GM12878 (cell line): Measurements from ENCODE around the gene ATP2C2. TPM values are rescaled to one million over a fixed set of nuclear protein-coding genes. Genes with fewer than 3 reads are reported as not detected.

Experiments used
- ATAC-seq: fragments of 200-7000 bp; cut with Tn5 transposase; 3 replicates; pipeline ENCODE4 v1.9.1; 2020; ENCODE audit warnings: mild to moderate bottlenecking, moderate library complexity
- BruUV-seq: library from RNA; stranded (reverse); fragments of 400-500 nt; replicated peaks from 2 replicates; lab custom pipeline; 2021; lab: Mats Ljungman, UMichigan
- CTCF ChIA-PET: fragments of 300-600 bp; sonication (Branson Sonifier 250); formaldehyde crosslinking; extraction: SDS; loops from one replicate; lab custom pipeline; 2021; ENCODE audit warnings: inconsistent platforms; lab: Yijun Ruan, JAX
- POLR2A ChIA-PET: fragments of 350-600 bp; formaldehyde crosslinking; extraction: SDS; loops from one replicate; lab custom pipeline; 2021; ENCODE audit warnings: inconsistent platforms; lab: Charles Lee
- RAD21 ChIA-PET: fragments of 300-600 bp; sonication (Branson Sonifier 250); formaldehyde crosslinking; loops from one replicate; lab custom pipeline; 2023; ENCODE audit warnings: antibody characterized with exemption; ENCODE audit not compliant: unreplicated experiment; lab: Charles Lee
- SMC1A ChIA-PET: fragments of 300-600 bp; sonication (Branson Sonifier 250); formaldehyde crosslinking; loops from one replicate; lab custom pipeline; 2023; ENCODE audit not compliant: unreplicated experiment, uncharacterized antibody; lab: Charles Lee
- DNase-seq: peaks from one replicate; pipeline ENCODE4 v3.0.0-alpha.2; 2011; ENCODE audit warnings: low read depth, low spot score
- FAIRE-seq: peaks from 3 replicates; lab custom pipeline; 2011; peaks lifted over from hg19 to GRCh38; lab: Jason Lieb, UNC
- H2AFZ ChIP-seq: 2 replicates; pipeline ENCODE4 v1.6.0; 2011; ENCODE audit warnings: low read depth, low read length, control low read depth; ENCODE audit not compliant: control insufficient read depth
- H3K27ac ChIP-seq: 2 replicates; pipeline ENCODE4 v1.5.1; 2011; ENCODE audit warnings: control low read depth; ENCODE audit not compliant: control insufficient read depth, insufficient read depth
- H3K27me3 ChIP-seq, 2 experiments: replicated peaks in 1 of 2; 2 replicates each; pipeline versions ENCODE4 v1.6.0 to v1.6.1; 2011; ENCODE audit warnings: low read length in 1 of 2; ENCODE audit not compliant: control insufficient read depth in 2 of 2, insufficient read depth in 2 of 2
- H3K36me3 ChIP-seq, 2 experiments: 2 replicates each; pipeline ENCODE4 v1.5.1; 2011; ENCODE audit warnings: low read length in 1 of 2; ENCODE audit not compliant: control insufficient read depth in 2 of 2, insufficient read depth in 2 of 2
- H3K4me1 ChIP-seq: 2 replicates; pipeline ENCODE4 v1.6.1; 2011; ENCODE audit warnings: mild to moderate bottlenecking, low read length, moderate library complexity, mixed read lengths; ENCODE audit not compliant: control insufficient read depth, insufficient read depth
- H3K4me2 ChIP-seq: 2 replicates; pipeline ENCODE4 v1.6.0; 2011; ENCODE audit warnings: control low read depth; ENCODE audit not compliant: control insufficient read depth, insufficient read depth
- H3K4me3 ChIP-seq: fragments of 200-600 bp; sonication (generic); 2 replicates; pipeline ENCODE4 v1.5.1; 2016
- H3K79me2 ChIP-seq: 2 replicates; pipeline ENCODE4 v1.6.0; 2011; ENCODE audit warnings: low read length; ENCODE audit not compliant: control insufficient read depth, insufficient read depth
- H3K9ac ChIP-seq: 2 replicates; pipeline ENCODE4 v1.8.0; 2011; ENCODE audit warnings: low read length, control low read depth, mixed read lengths; ENCODE audit not compliant: control insufficient read depth, insufficient read depth
- H3K9me3 ChIP-seq: replicated peaks from 3 replicates; pipeline ENCODE4 v1.5.1; 2011; ENCODE audit warnings: mild to moderate bottlenecking, low read length; ENCODE audit not compliant: control insufficient read depth, insufficient read depth
- H4K20me1 ChIP-seq: 2 replicates; pipeline ENCODE4 v1.6.0; 2011; ENCODE audit not compliant: control insufficient read depth, insufficient read depth
- CBFB ChIP-seq: IDR thresholded peaks from 2 replicates; pipeline ENCODE4 v1.6.1; 2016; ENCODE audit warnings: antibody characterized with exemption, low read depth
- CBX5 ChIP-seq: sonication (generic); IDR thresholded peaks from 2 replicates; pipeline ENCODE4 v1.6.1; 2016; ENCODE audit warnings: low read depth, moderate library complexity, mild to moderate bottlenecking, inconsistent platforms
- IRF5 ChIP-seq: fragments of 450-650 bp; IDR thresholded peaks from 2 replicates; pipeline ENCODE4 v1.6.1; 2017; ENCODE audit warnings: borderline replicate concordance
- NFYB ChIP-seq: IDR thresholded peaks from 2 replicates; pipeline ENCODE4 v1.6.1; 2011; ENCODE audit warnings: low read depth, mild to moderate bottlenecking, low read length, improper control_type of control experiment, moderate library complexity; ENCODE audit not compliant: insufficient read depth
- NR2C1 ChIP-seq: fragments of 450-650 bp; IDR thresholded peaks from 2 replicates; pipeline ENCODE4 v1.6.1; 2017; ENCODE audit warnings: antibody characterized with exemption, mild to moderate bottlenecking, moderate library complexity
- RELA ChIP-seq: fragments of 450-650 bp; IDR thresholded peaks from 2 replicates; pipeline ENCODE4 v1.8.0; 2014; ENCODE audit warnings: borderline replicate concordance; ENCODE audit not compliant: partially characterized antibody
- SP1 ChIP-seq: IDR thresholded peaks from one replicate; pipeline ENCODE4 v1.6.1; 2011; ENCODE audit warnings: low read depth, low read length
- STAT3 ChIP-seq: IDR thresholded peaks from 2 replicates; pipeline ENCODE4 v1.6.1; 2011; ENCODE audit warnings: low read depth, low read length, improper control_type of control experiment
- ZNF217 ChIP-seq: fragments of 450-650 bp; IDR thresholded peaks from 2 replicates; pipeline ENCODE4 v1.6.1; 2017; ENCODE audit warnings: antibody characterized with exemption, mild to moderate bottlenecking
- WGBS: methylation state at CpG from one replicate; pipeline ENCODE4 v1.1.6; 2016; ENCODE audit warnings: low lambda C conversion rate; ENCODE audit not compliant: insufficient replicate concordance, insufficient coverage; ENCODE audit errors: missing lambda C conversion rate; 5-methylcytosine and 5-hydroxymethylcytosine counted together
- in situ Hi-C: fragments of 300-500 bp; cut with MboI; formaldehyde crosslinking; loops from 9 replicates; pipeline ENCODE4 v1.14.3; 2018; ENCODE audit warnings: mixed read lengths
- intact Hi-C: fragments of 100-400 bp; cut with micrococcal nuclease; formaldehyde crosslinking; loops from one replicate; pipeline ENCODE4 v1.14.2; 2022; ENCODE audit not compliant: unreplicated experiment
- polyA plus RNA-seq, 11 experiments: library from polyadenylated mRNA; depleted of rRNA in 4 of 11; unstranded in 6 of 11; stranded (reverse) in 5 of 11; fragments of >200 nt; fragmentation: Nextera tagmentation in 4 of 11; fragmentation: Illumina TruSeq in 1 of 11; extraction: Ambion mirVana in 4 of 11; extraction: Trizol in 1 of 11; gene quantifications; 1 replicate in 1 of 11; 2 replicates in 10 of 11; pipeline versions ENCODE4 v1.2.1 to v1.2.3, GENCODE V29; 2011 to 2016; ENCODE audit warnings: inconsistent platforms in 2 of 11, missing spikeins in 2 of 11, low read depth in 1 of 11
- total RNA-seq, 4 experiments: library from RNA; depleted of rRNA in 3 of 4; stranded (reverse); fragments of >200 nt in 3 of 4; fragmentation: Illumina TruSeq in 1 of 4; extraction: Trizol in 1 of 4; gene quantifications; 2 replicates each; pipeline versions ENCODE4 v1.2.1 to v1.2.3, GENCODE V29; 2013 to 2021
- TF ChIP-seq, protein P1 (sequence below): fragments of 450-650 bp; IDR thresholded peaks from 2 replicates; pipeline ENCODE4 v1.6.1; 2016; ENCODE audit warnings: mild to moderate bottlenecking
- TF ChIP-seq, protein P2 (sequence below): fragments of 450-650 bp; formaldehyde crosslinking; IDR thresholded peaks from 2 replicates; pipeline ENCODE4 v1.5.0; 2022; ENCODE audit warnings: mild to moderate bottlenecking, missing genetic modification characterization

ATP2C2 gene
- total and polyA plus RNA-seq, 10 of the 15 experiments (the other 5 are each of a cell fraction or from before 2014, with no cell fraction given), result 0.05 to 0.19 TPM; not detected in 8

DNA sequence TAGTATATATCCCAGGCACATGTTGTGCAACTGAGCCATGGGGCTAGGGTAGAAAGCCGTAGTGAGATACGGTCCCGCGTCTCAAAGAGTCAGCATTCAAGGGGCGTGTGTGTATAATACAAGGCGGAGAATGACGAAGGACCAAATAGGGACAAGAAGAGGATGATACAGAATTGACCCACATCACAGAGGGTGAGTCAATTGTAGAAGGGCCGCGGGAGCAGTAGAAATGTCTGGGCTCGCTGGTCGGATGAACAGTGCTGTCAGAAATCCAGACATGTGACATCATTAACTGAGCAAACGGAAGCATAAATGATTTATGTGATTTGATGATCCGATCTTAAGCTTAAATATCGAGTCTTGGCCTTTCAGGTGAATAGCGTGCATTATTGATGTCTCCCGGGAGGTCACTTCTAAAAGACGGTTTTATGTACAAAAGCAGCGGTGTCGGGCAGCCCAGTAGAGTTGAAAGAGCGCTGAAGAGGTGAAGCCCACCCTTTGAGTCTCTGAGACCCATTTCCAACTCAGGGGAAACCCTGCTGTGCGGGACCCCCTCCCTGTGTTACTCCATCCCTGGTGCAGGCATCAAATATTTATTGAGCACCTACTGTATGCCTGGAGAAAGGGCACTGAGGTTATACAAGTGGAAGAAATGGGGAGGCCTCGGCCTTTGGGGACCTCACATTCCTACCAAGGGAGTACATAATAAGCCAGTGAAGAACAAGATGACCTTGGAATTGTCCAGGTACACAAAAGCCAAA lies 45.1 kb downstream of the ATP2C2 start:
- TF ChIP-seq CBX5 (no peak), RELA (no peak), NR2C1 (no peak), SP1 (no peak), ZNF217 (no peak), IRF5 (no peak), NFYB (no peak), STAT3 (no peak), CBFB (no peak)
- TF ChIP-seq, protein P1, sequence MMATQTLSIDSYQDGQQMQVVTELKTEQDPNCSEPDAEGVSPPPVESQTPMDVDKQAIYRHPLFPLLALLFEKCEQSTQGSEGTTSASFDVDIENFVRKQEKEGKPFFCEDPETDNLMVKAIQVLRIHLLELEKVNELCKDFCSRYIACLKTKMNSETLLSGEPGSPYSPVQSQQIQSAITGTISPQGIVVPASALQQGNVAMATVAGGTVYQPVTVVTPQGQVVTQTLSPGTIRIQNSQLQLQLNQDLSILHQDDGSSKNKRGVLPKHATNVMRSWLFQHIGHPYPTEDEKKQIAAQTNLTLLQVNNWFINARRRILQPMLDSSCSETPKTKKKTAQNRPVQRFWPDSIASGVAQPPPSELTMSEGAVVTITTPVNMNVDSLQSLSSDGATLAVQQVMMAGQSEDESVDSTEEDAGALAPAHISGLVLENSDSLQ, result no peak
- TF ChIP-seq, protein P2, sequence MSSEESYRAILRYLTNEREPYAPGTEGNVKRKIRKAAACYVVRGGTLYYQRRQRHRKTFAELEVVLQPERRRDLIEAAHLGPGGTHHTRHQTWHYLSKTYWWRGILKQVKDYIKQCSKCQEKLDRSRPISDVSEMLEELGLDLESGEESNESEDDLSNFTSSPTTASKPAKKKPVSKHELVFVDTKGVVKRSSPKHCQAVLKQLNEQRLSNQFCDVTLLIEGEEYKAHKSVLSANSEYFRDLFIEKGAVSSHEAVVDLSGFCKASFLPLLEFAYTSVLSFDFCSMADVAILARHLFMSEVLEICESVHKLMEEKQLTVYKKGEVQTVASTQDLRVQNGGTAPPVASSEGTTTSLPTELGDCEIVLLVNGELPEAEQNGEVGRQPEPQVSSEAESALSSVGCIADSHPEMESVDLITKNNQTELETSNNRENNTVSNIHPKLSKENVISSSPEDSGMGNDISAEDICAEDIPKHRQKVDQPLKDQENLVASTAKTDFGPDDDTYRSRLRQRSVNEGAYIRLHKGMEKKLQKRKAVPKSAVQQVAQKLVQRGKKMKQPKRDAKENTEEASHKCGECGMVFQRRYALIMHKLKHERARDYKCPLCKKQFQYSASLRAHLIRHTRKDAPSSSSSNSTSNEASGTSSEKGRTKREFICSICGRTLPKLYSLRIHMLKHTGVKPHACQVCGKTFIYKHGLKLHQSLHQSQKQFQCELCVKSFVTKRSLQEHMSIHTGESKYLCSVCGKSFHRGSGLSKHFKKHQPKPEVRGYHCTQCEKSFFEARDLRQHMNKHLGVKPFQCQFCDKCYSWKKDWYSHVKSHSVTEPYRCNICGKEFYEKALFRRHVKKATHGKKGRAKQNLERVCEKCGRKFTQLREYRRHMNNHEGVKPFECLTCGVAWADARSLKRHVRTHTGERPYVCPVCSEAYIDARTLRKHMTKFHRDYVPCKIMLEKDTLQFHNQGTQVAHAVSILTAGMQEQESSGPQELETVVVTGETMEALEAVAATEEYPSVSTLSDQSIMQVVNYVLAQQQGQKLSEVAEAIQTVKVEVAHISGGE, result no peak
- intact Hi-C loops (no loop called here), in situ Hi-C loops (no loop called here)
- Histone ChIP-seq H3K9ac (no peak overlapping the region), H3K79me2 (no peaks in the 10 kb centered on the region), H3K4me2 (no peak overlapping the region), H3K27me3 (no peaks in the 10 kb centered on the region), H3K36me3 (no peaks in the 10 kb centered on the region), H4K20me1 (no peaks in the 10 kb centered on the region), H3K4me3 (no peak overlapping the region), H3K27ac (no peak overlapping the region), H2AFZ (no peak overlapping the region), H3K4me1 (no peaks in the 10 kb centered on the region), H3K9me3 (no peaks in the 10 kb centered on the region)
- WGBS, result 60% methylated on average over 22 of the region's 22 CpGs
- ChIA-PET POLR2A (no interaction called here), CTCF (no interaction called here), SMC1A (no interaction called here), RAD21 (no interaction called here)
- FAIRE-seq (no peak), DNase-seq (no peak), ATAC-seq (no peak)
- BruUV-seq, result no TSS peak
